Adrenal gland (tissue), 5 donors: Measurements from ENCODE around the gene NQO2.

Source experiments
- CTCF ChIP-seq, 6 experiments: fragments of 450-650 bp in 4 of 6; fragments of 200-600 bp in 2 of 6; sonication (generic) in 1 of 6; IDR thresholded peaks; 1 replicate in 5 of 6; 2 replicates in 1 of 6; pipeline versions ENCODE4 v1.5.1 to v1.8.0; 2016 to 2021; ENCODE audit warnings: antibody characterized with exemption in 6 of 6, mild to moderate bottlenecking in 2 of 6, moderate library complexity in 1 of 6
- POLR2A ChIP-seq, 2 donors: fragments of 450-650 bp; IDR thresholded peaks; one replicate each; pipeline ENCODE4 v1.6.1; 2017; ENCODE audit warnings: antibody characterized with exemption in 2 of 2, mild to moderate bottlenecking in 2 of 2, moderate library complexity in 1 of 2
- donor health status: DM: no; HTN: no; CAD: no.

- TF ChIP-seq CTCF (IDR thresholded peaks at IDR 0.05) (no peak), POLR2A (IDR thresholded peaks at IDR 0.05) (no peak)
Observed at GRCh38 chr6:2967936-2968335, 31.8 kb upstream of the NQO2 start.
